Measurements from ENCODE around the gene DACT2. TPM values are rescaled to one million over a fixed set of nuclear protein-coding genes. Genes with fewer than 3 reads are reported as not detected.

DACT2 gene
- total RNA-seq, 1 experiment from 2014 or later = 21.1 TPM

- intact Hi-C loops (cut with micrococcal nuclease; ENCODE audit: unreplicated experiment) = no loop called here
- Histone ChIP-seq H3K9me3 (no peaks in the 10 kb centered on the region), H3K4me1 (peaks cover 24% of the 10 kb centered on the region), H3K36me3 (ENCODE audit: control insufficient read depth, insufficient read depth, low read length) (no peaks in the 10 kb centered on the region), H3K27me3 (replicated peaks; ENCODE audit: control insufficient read depth, insufficient read depth, low read length) (no peaks in the 10 kb centered on the region), H3K4me3 (ENCODE audit: low read depth, low read length) (no peak overlapping the region)
- Mint-ChIP-seq H3K27ac (ENCODE audit: unreplicated experiment) (no peak overlapping the region), H3K27me3 (ENCODE audit: insufficient read depth, unreplicated experiment) (no peaks in the 10 kb centered on the region), H3K4me3 (ENCODE audit: unreplicated experiment) (no peak overlapping the region), H3K4me1 (ENCODE audit: low read depth, unreplicated experiment) (peaks cover 12% of the 10 kb centered on the region), H3K36me3 (ENCODE audit: insufficient read depth, unreplicated experiment) (peaks cover 22% of the 10 kb centered on the region), H3K9me3 (ENCODE audit: unreplicated experiment) (no peaks in the 10 kb centered on the region)
- no peak for DNase-seq
- TF ChIP-seq CTCF (IDR thresholded peaks at IDR 0.05; ENCODE audit: insufficient read depth in 1 of 2, low read depth in 1 of 2, low read length in 1 of 2, severe bottlenecking in 1 of 2, unreplicated experiment in 1 of 2) = no peak
- ChIA-PET CTCF (interaction anchor here (0.6 kb wide), 1 partner anchor 610 kb away, joined by 6 read pairs; no protein-coding TSS in a partner anchor), POLR2A (interaction anchor here (1.0 kb wide), 1 partner anchor 30 kb away, joined by 4 read pairs; no protein-coding TSS in a partner anchor)
- no TSS peak for BruUV-seq (replicated peaks)
Measured at GRCh38 chr6:168305096-168305749, 14.4 kb downstream of the DACT2 start.

GRCh38 chr6:168304752-168305015, 14.9 kb downstream of the DACT2 start:
- TF ChIP-seq CTCF (IDR thresholded peaks at IDR 0.05; ENCODE audit: insufficient read depth in 1 of 2, low read depth in 1 of 2, low read length in 1 of 2, severe bottlenecking in 1 of 2, unreplicated experiment in 1 of 2) = no peak
- DNase-seq = no peak
- H3K4me1 Mint-ChIP-seq (ENCODE audit: low read depth, unreplicated experiment) = peaks cover 12% of the 10 kb centered on the region
- H3K27me3 ChIP-seq (replicated peaks; ENCODE audit: control insufficient read depth, insufficient read depth, low read length) = no peaks in the 10 kb centered on the region
- intact Hi-C loops (cut with micrococcal nuclease; ENCODE audit: unreplicated experiment) = no loop called here
- H3K4me3 ChIP-seq (ENCODE audit: low read depth, low read length) = no peak overlapping the region
- peaks cover 24% of the 10 kb centered on the region for H3K4me1 ChIP-seq
- ChIA-PET POLR2A (interaction anchor here (1.0 kb wide), 1 partner anchor 30 kb away, joined by 4 read pairs; no protein-coding TSS in a partner anchor), CTCF (interaction anchor here (0.6 kb wide), 1 partner anchor 610 kb away, joined by 6 read pairs; no protein-coding TSS in a partner anchor)
- H3K27ac Mint-ChIP-seq (ENCODE audit: unreplicated experiment) = no peak overlapping the region
- no TSS peak for BruUV-seq (replicated peaks)
- H3K9me3 Mint-ChIP-seq (ENCODE audit: unreplicated experiment) = no peaks in the 10 kb centered on the region
- H3K4me3 Mint-ChIP-seq (ENCODE audit: unreplicated experiment) = no peak overlapping the region
- H3K36me3 Mint-ChIP-seq (ENCODE audit: insufficient read depth, unreplicated experiment) = peaks cover 22% of the 10 kb centered on the region
- H3K9me3 ChIP-seq = no peaks in the 10 kb centered on the region
- H3K27me3 Mint-ChIP-seq (ENCODE audit: insufficient read depth, unreplicated experiment) = no peaks in the 10 kb centered on the region
- no peaks in the 10 kb centered on the region for H3K36me3 ChIP-seq (ENCODE audit: control insufficient read depth, insufficient read depth, low read length)

- POLR2A ChIA-PET = no interaction called here
Measured at GRCh38 chr6:168303982-168304751, 15.4 kb downstream of the DACT2 start.

More at GRCh38 chr6:168303982-168304751, 15.4 kb downstream of the DACT2 start:
- no peak overlapping the region for H3K4me3 Mint-ChIP-seq (ENCODE audit: unreplicated experiment)
- no peak overlapping the region for H3K27ac Mint-ChIP-seq (ENCODE audit: unreplicated experiment)
- no peaks in the 10 kb centered on the region for H3K27me3 Mint-ChIP-seq (ENCODE audit: insufficient read depth, unreplicated experiment)
- no peaks in the 10 kb centered on the region for H3K9me3 ChIP-seq
- no peak overlapping the region for H3K4me3 ChIP-seq (ENCODE audit: low read depth, low read length)
- intact Hi-C loops (cut with micrococcal nuclease; ENCODE audit: unreplicated experiment) = no loop called here
- no peak for DNase-seq
- H3K27me3 ChIP-seq (replicated peaks; ENCODE audit: control insufficient read depth, insufficient read depth, low read length) = no peaks in the 10 kb centered on the region
- no TSS peak for BruUV-seq (replicated peaks)
- no peak for TF ChIP-seq CTCF (IDR thresholded peaks at IDR 0.05; ENCODE audit: insufficient read depth in 1 of 2, low read depth in 1 of 2, low read length in 1 of 2, severe bottlenecking in 1 of 2, unreplicated experiment in 1 of 2)
- H3K36me3 Mint-ChIP-seq (ENCODE audit: insufficient read depth, unreplicated experiment) = peaks cover 20% of the 10 kb centered on the region
- CTCF ChIA-PET = no interaction called here
- no peaks in the 10 kb centered on the region for H3K36me3 ChIP-seq (ENCODE audit: control insufficient read depth, insufficient read depth, low read length)
- H3K4me1 ChIP-seq = peaks cover 24% of the 10 kb centered on the region
- no peaks in the 10 kb centered on the region for H3K9me3 Mint-ChIP-seq (ENCODE audit: unreplicated experiment)
- H3K4me1 Mint-ChIP-seq (ENCODE audit: low read depth, unreplicated experiment) = peaks cover 12% of the 10 kb centered on the region

All from Caco-2 (cell line).